Lower leg skin (tissue), 4 donors: ENCODE measurements around the gene TYROBP. TPM values are rescaled to one million over a fixed set of nuclear protein-coding genes. Genes with fewer than 3 reads are reported as not detected.
A peak's percentile ranks its signal among the peaks of the same experiment; 100 is the strongest.
"Not testable (repeated sequence)": the region's sequence is repeated elsewhere in the genome, so short reads cannot be mapped to it uniquely, and the experiment has no call there.

ENCODE experiments used
- DNase-seq, 2 donors: peaks; one replicate each; pipeline ENCODE4 v3.0.0-alpha.2; 2019; ENCODE audit warnings: low spot score in 2 of 2
- H3K4me3 ChIP-seq: fragments of 200-600 bp; sonication (generic); 2 replicates; pipeline ENCODE4 v1.5.1; 2017; ENCODE audit warnings: mild to moderate bottlenecking, low read depth; ENCODE audit not compliant: poor library complexity, severe bottlenecking
- CTCF ChIP-seq, 3 donors: fragments of 450-650 bp; IDR thresholded peaks; one replicate each; pipeline ENCODE4 v1.5.1; 2016; ENCODE audit warnings: antibody characterized with exemption in 3 of 3, mild to moderate bottlenecking in 3 of 3, moderate library complexity in 2 of 3
- POLR2A ChIP-seq, 2 donors: fragments of 450-650 bp; IDR thresholded peaks; one replicate each; pipeline ENCODE4 v1.6.1; 2016 to 2017; ENCODE audit warnings: antibody characterized with exemption in 2 of 2, mild to moderate bottlenecking in 1 of 2, moderate library complexity in 1 of 2
- WGBS, 2 donors: methylation state at CpG; one replicate each; pipeline ENCODE4 v1.1.5; 2018; 5-methylcytosine and 5-hydroxymethylcytosine counted together
- intact Hi-C: fragments of 100-400 bp; cut with DNase I; formaldehyde crosslinking; loops from one replicate; pipeline ENCODE4 v1.15.0; 2023; ENCODE audit warnings: low total_unique reads
- total RNA-seq, 4 donors: library from RNA; depleted of rRNA; stranded (reverse); fragments of >200 nt; gene quantifications; one replicate each; pipeline ENCODE4 v1.1.0, GENCODE V29; 2016

TYROBP gene
- 10 to 100 TPM; 25.7 to 29.9 (median 28.4) TPM for total RNA-seq

- WGBS, 2 donors, result 65 to 73% methylated on average over 9 of the region's 9 CpGs
- intact Hi-C loops, result no loop called here
- peak within 1 kb of the TSS; percentile 13 for H3K4me3 ChIP-seq
- TF ChIP-seq POLR2A (IDR thresholded peaks at IDR 0.05), result no peak
- TF ChIP-seq CTCF (IDR thresholded peaks at IDR 0.05), result no peak
- DNase-seq, result peak in 1 of 2 donors; percentile 27
Measured at GRCh38 chr19:35908010-35908441, at the start of gene TYROBP. Gene TYROBP (minus strand): TSS chr19:35908295. CDS start chr19:35908228, 67 bp downstream.

GRCh38 chr19:35957411-35957810 lies 49.3 kb upstream of the TYROBP start:
- 85% methylated on average over 8 of the region's 8 CpGs for WGBS, 2 donors
- DNase-seq, H3K4me3 ChIP-seq, intact Hi-C loops: not testable (repeated sequence)

GRCh38 chr19:35955881-35956634 lies 48.0 kb upstream of the TYROBP start:
- H3K4me3 ChIP-seq, result no peak overlapping the region
- no peak for TF ChIP-seq POLR2A (IDR thresholded peaks at IDR 0.05)
- no peak for TF ChIP-seq CTCF (IDR thresholded peaks at IDR 0.05)
- intact Hi-C loops, result no loop called here
- DNase-seq, result no peak
- WGBS, 2 donors, result 56 to 64% methylated on average over 6 of the region's 6 CpGs

GRCh38 chr19:35949131-35949530 lies 41.0 kb upstream of the TYROBP start:
- no peak overlapping the region for H3K4me3 ChIP-seq
- no peak for DNase-seq
- no peak for TF ChIP-seq POLR2A (IDR thresholded peaks at IDR 0.05)
- TF ChIP-seq CTCF (IDR thresholded peaks at IDR 0.05), result no peak
- intact Hi-C loops, result no loop called here
- WGBS, 2 donors, result 32 to 51% methylated on average over 2 of the region's 2 CpGs

- DNase-seq, result no peak
- TF ChIP-seq POLR2A (IDR thresholded peaks at IDR 0.05) (no peak), CTCF (IDR thresholded peaks at IDR 0.05) (no peak)
- WGBS, 2 donors, result 68 to 90% methylated on average over 4 of the region's 4 CpGs
Measured at GRCh38 chr19:35946203-35946602, 38.1 kb upstream of the TYROBP start.

GRCh38 chr19:35945121-35945790 lies 37.2 kb upstream of the TYROBP start:
- TF ChIP-seq POLR2A (IDR thresholded peaks at IDR 0.05), result no peak
- TF ChIP-seq CTCF (IDR thresholded peaks at IDR 0.05), result no peak
- 86 to 93% methylated on average over 9 to 11 of the region's 11 CpGs for WGBS, 2 donors
- intact Hi-C loops, result no loop called here
- no peak overlapping the region for H3K4me3 ChIP-seq
- DNase-seq, result no peak

More at GRCh38 chr19:35946203-35946602, 38.1 kb upstream of the TYROBP start:
- no peak overlapping the region for H3K4me3 ChIP-seq
- intact Hi-C loops, result no loop called here
